Measurements from ENCODE around the gene WBP2NL. TPM values are rescaled to one million over a fixed set of nuclear protein-coding genes. Genes with fewer than 3 reads are reported as not detected.

WBP2NL gene
- total and polyA plus RNA-seq, 8 donors: 1.6 to 5.2 (median 3.0) TPM

DNA sequence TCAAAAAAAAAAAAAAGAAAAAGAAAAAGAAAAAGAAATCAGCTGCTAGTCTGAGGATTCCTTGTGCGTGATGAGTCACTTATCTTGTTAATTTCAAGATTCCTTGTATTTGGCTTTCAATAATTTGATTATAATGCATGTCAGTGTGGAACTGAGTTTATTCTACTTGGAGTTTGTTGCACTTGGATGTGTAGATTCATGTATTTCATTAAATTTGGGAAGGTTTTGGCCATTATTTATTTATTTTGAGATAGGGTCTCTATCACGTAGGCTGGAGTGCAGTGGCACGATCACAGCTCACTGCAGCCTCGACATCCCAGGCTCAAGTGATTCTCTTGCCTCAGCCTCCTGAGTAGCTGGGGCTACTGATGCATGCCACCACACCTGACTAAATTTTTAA is 14.8 kb downstream of the WBP2NL start:
- Histone ChIP-seq H3K4me1 (no peaks in the 10 kb centered on the region), H3K36me3 (no peaks in the 10 kb centered on the region), H3K27ac (no peak overlapping the region), H3K4me3 (no peak overlapping the region), H3K9me3 (peaks cover 0 to 25% of the 10 kb centered on the region in 2 donors), H3K27me3 (no peaks in the 10 kb centered on the region)
- TF ChIP-seq, protein P1, sequence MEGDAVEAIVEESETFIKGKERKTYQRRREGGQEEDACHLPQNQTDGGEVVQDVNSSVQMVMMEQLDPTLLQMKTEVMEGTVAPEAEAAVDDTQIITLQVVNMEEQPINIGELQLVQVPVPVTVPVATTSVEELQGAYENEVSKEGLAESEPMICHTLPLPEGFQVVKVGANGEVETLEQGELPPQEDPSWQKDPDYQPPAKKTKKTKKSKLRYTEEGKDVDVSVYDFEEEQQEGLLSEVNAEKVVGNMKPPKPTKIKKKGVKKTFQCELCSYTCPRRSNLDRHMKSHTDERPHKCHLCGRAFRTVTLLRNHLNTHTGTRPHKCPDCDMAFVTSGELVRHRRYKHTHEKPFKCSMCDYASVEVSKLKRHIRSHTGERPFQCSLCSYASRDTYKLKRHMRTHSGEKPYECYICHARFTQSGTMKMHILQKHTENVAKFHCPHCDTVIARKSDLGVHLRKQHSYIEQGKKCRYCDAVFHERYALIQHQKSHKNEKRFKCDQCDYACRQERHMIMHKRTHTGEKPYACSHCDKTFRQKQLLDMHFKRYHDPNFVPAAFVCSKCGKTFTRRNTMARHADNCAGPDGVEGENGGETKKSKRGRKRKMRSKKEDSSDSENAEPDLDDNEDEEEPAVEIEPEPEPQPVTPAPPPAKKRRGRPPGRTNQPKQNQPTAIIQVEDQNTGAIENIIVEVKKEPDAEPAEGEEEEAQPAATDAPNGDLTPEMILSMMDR (IDR thresholded peaks at IDR 0.05): no peak
- DNase-seq (no peak), ATAC-seq (no peak)
- intact Hi-C loops (cut with DNase I): no loop called here

DNA sequence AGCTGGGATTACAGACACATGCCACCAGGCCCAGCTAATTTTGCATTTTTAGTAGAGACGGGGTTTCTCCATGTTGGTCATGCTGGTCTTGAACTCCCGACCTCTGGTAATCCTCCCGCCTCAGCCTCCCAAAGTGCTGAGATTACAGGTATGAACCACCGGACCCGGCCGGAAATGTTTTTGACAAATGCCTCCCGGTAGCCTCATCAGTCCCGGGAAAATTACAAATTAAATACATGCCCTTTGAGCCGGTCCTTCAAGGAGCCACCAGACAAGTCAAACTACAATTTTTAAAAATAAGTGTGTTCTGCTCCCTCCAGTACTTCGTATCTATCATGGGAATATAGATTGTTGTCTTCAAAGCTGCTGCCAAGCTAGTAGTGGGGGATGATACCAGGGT is 17.5 kb downstream of the WBP2NL start:
- DNase-seq: no peak
- TF ChIP-seq, protein P1 (IDR thresholded peaks at IDR 0.05): no peak
- Histone ChIP-seq H3K4me3 (no peak overlapping the region), H3K27me3 (no peaks in the 10 kb centered on the region), H3K9me3 (peaks cover 0 to 3% of the 10 kb centered on the region in 2 donors), H3K4me1 (no peaks in the 10 kb centered on the region), H3K36me3 (no peaks in the 10 kb centered on the region), H3K27ac (no peak overlapping the region)
- no peak for ATAC-seq
- intact Hi-C loops (cut with DNase I): no loop called here

DNA sequence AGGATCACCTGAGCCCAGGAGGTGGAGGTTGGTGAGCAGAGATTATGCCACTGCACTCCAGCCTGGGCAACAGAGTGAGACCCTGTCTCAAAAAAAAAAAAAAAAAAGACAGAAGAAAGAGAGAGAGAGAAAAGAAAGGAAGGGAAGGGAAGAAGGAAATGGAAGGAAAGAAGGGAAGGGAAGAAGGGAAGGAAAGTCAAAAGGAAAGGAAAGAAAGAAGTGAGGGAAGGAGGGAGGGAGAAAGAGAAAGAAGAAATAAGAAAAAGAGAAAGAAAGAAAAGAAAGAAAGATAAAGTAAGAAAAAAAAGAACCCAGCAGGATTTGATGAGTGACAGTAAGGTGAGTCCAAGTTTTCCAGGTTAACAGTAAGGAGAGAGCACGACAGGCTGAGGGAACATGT is 19.6 kb downstream of the WBP2NL start:
- no peaks in the 10 kb centered on the region for H3K4me1 ChIP-seq
- H3K9me3 ChIP-seq: no peaks in the 10 kb centered on the region
- no peak overlapping the region for H3K4me3 ChIP-seq
- no peaks in the 10 kb centered on the region for H3K27me3 ChIP-seq
- H3K27ac ChIP-seq: no peak overlapping the region
- intact Hi-C loops (cut with DNase I): no loop called here
- TF ChIP-seq, protein P1 (IDR thresholded peaks at IDR 0.05): no peak
- ATAC-seq (no peak), DNase-seq (no peak)
- H3K36me3 ChIP-seq: no peaks in the 10 kb centered on the region

DNA sequence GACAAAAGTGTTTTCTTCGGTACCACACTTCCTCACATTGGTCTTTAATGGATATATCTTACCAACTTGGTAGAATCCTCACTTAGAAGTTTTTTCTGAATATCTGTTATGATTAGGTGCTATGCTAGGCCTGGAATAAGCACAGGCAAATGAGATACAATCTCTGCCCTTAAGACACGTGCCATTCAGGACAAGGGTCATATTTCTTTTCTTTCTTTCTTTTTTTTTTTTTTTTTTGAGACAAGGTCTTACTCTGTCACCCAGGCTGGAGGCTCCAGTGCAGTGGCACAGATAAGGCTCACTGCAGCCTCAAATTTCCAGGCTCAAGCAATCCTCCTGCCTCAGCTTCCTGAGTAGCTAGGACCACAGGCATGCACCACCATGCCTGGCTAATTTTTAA is 23.0 kb downstream of the WBP2NL start:
- Histone ChIP-seq H3K4me1 (no peaks in the 10 kb centered on the region), H3K4me3 (no peak overlapping the region), H3K27ac (no peak overlapping the region), H3K36me3 (no peaks in the 10 kb centered on the region), H3K27me3 (no peaks in the 10 kb centered on the region), H3K9me3 (no peaks in the 10 kb centered on the region)
- intact Hi-C loops (cut with DNase I): no loop called here
- no peak for DNase-seq
- TF ChIP-seq, protein P1 (IDR thresholded peaks at IDR 0.05): no peak
- no peak for ATAC-seq

DNA sequence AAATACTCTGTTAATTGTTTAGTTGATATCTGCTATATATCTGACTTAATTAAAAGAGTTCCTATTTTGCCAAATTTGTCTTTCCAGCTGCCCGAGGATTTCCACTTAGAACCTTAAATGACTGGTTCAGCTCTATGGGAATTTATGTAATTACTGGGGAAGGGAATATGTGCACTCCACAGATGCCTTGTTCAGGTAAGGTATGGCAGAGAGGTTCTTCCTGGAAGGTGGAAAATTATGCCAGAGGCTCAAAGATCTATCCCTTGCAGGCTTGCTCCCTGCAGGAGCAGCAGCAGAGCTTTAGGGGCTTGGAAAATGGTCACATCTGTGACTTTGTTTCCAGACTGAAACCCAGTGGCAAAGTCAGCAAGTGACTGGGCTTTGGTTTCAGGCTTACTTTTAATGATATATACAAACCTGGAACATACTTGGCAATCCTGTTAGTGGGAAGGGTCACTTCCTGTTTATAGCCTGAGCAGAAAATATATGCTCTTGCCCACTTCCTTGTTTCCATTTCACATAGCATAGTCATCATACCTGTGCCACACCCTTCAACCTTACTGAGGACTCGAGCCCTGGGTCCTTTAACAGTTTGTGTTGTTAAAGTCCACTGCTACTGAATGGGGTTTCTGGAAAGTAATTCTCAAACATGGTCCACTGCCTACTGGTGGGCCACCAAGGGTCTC is 23.7 kb downstream of the WBP2NL start:
- peak; percentile 43 for ATAC-seq
- intact Hi-C loops (cut with DNase I): no loop called here
- H3K27ac ChIP-seq: no peak overlapping the region
- H3K4me1 ChIP-seq: no peaks in the 10 kb centered on the region
- no peak for DNase-seq
- H3K36me3 ChIP-seq: no peaks in the 10 kb centered on the region
- H3K27me3 ChIP-seq: no peaks in the 10 kb centered on the region
- H3K4me3 ChIP-seq: no peak overlapping the region
- TF ChIP-seq, protein P1 (IDR thresholded peaks at IDR 0.05): no peak
- no peaks in the 10 kb centered on the region for H3K9me3 ChIP-seq

Measured in left lung (tissue), 10 donors.